Measurements from ENCODE around the gene PRKAG2. TPM values are rescaled to one million over a fixed set of nuclear protein-coding genes. Genes with fewer than 3 reads are reported as not detected.

The PRKAG2 gene
- total RNA-seq, 4 donors from 2014 or later = 8.9 to 35.1 (median 13.6) TPM

- Histone ChIP-seq H3K27me3 (no peaks in the 10 kb centered on the region), H3K9me3 (no peaks in the 10 kb centered on the region), H3K4me1 (peaks cover 8 to 63% (median 22%) of the 10 kb centered on the region in 3 donors), H3K4me3 (no peak overlapping the region), H3K36me3 (peaks cover 0 to 9% (median 0%) of the 10 kb centered on the region in 3 donors), H3K27ac (no peak overlapping the region)
- WGBS, 2 donors = 78 to 90% methylated on average over 2 to 14 of the region's 14 CpGs
- no peak for DNase-seq
- intact Hi-C loops (cut with DNase I) = no loop called here
- TF ChIP-seq CTCF (IDR thresholded peaks at IDR 0.05) = peak in 1 of 6 experiments; percentile 40
- no peak for TF ChIP-seq POLR2A (IDR thresholded peaks at IDR 0.05)
These were observed 20.8 kb downstream of the PRKAG2 start for GRCh38 chr7:151856098-151856497.

GRCh38 chr7:151854720-151855071 is 22.2 kb downstream of the PRKAG2 start:
- Histone ChIP-seq H3K27me3 (no peaks in the 10 kb centered on the region), H3K27ac (no peak overlapping the region), H3K36me3 (peaks cover 0 to 9% (median 0%) of the 10 kb centered on the region in 3 donors), H3K9me3 (no peaks in the 10 kb centered on the region), H3K4me1 (peaks cover 17 to 64% (median 18%) of the 10 kb centered on the region in 3 donors), H3K4me3 (no peak overlapping the region)
- intact Hi-C loops (cut with DNase I) = no loop called here
- TF ChIP-seq POLR2A (IDR thresholded peaks at IDR 0.05) (no peak), CTCF (IDR thresholded peaks at IDR 0.05) (no peak)
- no peak for DNase-seq
- 68 to 71% methylated on average over 5 to 6 of the region's 7 CpGs for WGBS, 2 donors

- 76 to 80% methylated on average over 8 to 13 of the region's 18 CpGs for WGBS, 2 donors
- DNase-seq = no peak
- no peaks in the 10 kb centered on the region for H3K9me3 ChIP-seq
- intact Hi-C loops (cut with DNase I) = no loop called here
- no peaks in the 10 kb centered on the region for H3K27me3 ChIP-seq
- no peak for TF ChIP-seq CTCF (IDR thresholded peaks at IDR 0.05)
- TF ChIP-seq POLR2A (IDR thresholded peaks at IDR 0.05) = no peak
- no peak overlapping the region for H3K4me3 ChIP-seq
- peaks cover 0 to 4% (median 0%) of the 10 kb centered on the region in 3 donors for H3K36me3 ChIP-seq
- H3K27ac ChIP-seq = no peak overlapping the region
- peaks cover 17 to 63% (median 17%) of the 10 kb centered on the region in 3 donors for H3K4me1 ChIP-seq
These were observed 22.8 kb downstream of the PRKAG2 start for GRCh38 chr7:151853896-151854719.

- WGBS, 2 donors = 88 to 90% methylated on average over 13 to 16 of the region's 19 CpGs
- no peak for TF ChIP-seq POLR2A (IDR thresholded peaks at IDR 0.05)
- no peak for TF ChIP-seq CTCF (IDR thresholded peaks at IDR 0.05)
- DNase-seq = no peak
- Histone ChIP-seq H3K27me3 (no peaks in the 10 kb centered on the region), H3K4me3 (no peak overlapping the region), H3K4me1 (peaks cover 17 to 55% (median 17%) of the 10 kb centered on the region in 3 donors), H3K9me3 (no peaks in the 10 kb centered on the region), H3K27ac (peak overlapping the region in 2 of 4 donors; percentile 80 to 81), H3K36me3 (peaks cover 0 to under 1% (median 0%) of the 10 kb centered on the region in 3 donors)
- intact Hi-C loops (cut with DNase I) = no loop called here
These were observed 24.2 kb downstream of the PRKAG2 start for GRCh38 chr7:151852486-151853396.
